GM18520 (cell line): ENCODE measurements around the gene FBXL16.
"Not testable (repeated sequence)": the region's sequence is repeated elsewhere in the genome, so short reads cannot be mapped to it uniquely, and the experiment has no call there.

Experiments
- ATAC-seq: cut with Tn5 transposase; IDR thresholded peaks from one replicate; pipeline ENCODE4 v1.9.1; 2021; ENCODE audit not compliant: unreplicated experiment

Gene FBXL16

DNA sequence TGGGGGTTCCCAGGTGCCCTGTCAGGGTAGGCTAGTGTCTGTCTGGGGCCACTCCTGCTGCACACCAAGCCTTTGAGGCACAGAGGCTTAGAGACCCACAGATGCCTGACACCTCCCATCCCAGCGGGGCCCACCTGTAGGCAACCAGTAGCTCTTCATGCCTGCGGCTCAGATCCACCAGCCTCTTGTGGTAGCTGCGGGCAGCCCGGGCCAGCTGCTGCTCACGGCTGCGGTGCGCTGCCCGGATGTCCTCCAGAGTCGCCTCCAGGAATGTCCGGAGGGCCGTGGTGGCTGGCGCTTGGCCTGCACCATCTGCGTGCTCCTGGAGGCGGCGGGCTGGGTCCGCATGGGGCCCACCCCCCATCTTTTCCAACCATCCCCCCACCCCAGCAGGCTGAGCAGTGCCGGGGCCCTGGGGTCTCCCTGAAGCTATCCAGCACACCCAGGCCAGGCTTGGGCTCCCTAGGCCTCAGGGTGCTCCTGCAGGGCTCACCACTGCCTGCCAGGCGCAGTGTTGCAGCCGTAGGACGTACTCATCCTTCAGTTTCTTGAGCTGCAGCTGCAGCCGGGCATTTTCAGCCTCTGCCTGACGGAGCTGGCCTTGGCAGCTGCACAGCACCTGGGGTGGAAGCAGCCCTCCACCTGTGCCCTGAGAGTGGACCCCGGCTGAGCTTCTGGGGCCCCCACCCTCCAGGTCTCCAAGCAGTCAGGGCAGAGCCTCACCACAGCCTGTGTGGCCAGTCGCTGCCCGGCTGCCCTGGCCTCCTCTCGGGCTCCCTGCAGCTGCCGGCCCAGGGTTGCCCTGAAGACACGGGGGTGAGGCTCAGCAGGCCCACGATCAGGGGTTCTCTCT is 18.8 kb upstream of the FBXL16 start:
- ATAC-seq, result no peak

DNA sequence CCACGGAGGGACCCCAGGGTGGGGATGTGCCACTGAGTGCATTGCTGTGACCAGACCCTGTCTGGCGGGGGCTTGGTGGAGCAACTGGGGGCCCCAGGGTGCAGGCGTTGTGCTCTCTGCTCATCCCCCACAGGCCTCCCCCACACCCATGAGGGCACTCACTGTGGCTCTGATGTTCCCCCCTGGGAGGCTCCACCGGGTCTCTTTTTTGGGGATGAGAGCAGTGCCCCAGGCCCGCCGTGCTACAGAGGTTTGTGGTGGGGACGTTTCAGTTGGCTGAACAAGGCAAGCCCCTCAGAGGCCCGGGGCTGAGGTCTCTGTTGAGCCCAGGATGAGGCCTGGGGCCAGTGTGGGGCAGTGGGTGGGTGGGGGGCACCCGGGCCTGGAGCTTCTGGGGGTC is 18.1 kb upstream of the FBXL16 start:
- no peak for ATAC-seq

DNA sequence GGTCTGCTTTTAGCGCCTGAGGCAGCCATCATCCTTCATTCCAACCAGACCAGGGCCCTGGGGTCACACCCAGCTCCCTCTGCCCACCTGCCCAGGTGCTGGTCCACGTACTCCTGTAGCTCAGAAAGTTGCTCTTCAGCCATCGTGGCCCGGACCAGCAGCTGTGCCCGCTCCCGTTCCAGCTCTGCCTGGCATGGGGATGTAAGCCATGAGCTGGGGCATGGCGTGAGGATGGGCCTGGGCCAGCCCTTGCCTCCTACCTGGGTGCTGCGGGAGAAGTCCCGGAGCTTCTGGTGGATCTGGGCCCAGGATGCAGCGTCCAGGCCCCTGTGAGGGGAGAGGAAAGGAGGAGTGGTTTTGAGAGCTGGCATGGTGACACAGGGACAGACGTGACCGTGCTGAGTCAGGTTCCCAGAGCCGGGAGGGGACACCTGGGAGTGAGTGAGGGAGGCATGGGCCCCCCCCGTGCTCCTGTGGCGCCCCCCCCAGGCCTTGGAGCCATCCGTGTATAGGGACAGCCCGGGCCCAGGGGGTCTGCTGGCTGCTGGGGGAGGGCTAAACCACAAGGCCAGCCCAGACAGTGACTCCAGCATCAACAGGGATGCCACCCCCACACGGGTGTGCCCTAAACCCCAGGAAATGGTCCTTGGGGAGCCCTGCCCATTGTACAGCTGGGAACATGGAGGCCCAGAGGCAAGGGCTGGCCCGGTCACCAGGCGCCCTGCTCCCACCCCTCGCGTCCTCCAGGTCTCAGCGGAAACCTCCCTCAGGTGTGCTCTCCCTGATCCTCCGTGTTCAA is 17.4 kb upstream of the FBXL16 start:
- ATAC-seq, result no peak

DNA sequence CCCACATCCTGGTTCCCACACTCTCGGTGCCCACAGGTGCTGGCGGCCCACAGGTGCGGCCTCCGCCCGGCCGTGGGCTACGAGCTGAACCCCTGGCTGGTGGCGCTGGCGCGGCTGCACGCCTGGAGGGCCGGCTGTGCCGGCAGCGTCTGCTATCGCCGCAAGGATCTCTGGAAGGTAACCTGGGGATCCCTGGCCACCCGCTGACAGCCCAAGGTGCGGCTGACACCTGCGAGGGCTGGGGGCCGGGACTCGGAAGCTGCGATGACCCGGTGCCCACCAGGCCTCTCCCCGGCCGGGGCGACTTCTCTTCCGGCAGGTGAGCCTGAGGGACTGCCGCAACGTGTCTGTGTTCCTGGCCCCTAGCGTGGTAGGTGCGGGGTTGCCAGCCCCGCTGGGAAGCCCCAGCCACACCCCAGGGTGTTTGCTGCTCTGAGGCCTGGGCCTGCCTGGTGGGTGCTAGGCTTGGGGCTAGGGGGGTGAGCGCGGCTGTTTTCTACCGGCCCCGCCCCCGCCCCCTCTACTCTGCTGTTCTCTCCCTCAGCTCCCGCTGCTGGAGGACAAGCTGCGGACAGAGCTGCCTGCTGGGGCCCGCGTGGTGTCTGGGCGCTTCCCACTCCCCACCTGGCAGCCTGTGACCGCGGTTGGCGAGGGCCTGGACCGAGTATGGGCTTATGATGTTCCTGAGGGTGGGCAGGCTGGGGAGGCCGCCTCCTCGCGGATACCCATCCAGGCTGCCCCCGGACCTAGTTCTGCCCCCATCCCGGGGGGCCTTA is 16.4 kb upstream of the FBXL16 start:
- ATAC-seq, result no peak

DNA sequence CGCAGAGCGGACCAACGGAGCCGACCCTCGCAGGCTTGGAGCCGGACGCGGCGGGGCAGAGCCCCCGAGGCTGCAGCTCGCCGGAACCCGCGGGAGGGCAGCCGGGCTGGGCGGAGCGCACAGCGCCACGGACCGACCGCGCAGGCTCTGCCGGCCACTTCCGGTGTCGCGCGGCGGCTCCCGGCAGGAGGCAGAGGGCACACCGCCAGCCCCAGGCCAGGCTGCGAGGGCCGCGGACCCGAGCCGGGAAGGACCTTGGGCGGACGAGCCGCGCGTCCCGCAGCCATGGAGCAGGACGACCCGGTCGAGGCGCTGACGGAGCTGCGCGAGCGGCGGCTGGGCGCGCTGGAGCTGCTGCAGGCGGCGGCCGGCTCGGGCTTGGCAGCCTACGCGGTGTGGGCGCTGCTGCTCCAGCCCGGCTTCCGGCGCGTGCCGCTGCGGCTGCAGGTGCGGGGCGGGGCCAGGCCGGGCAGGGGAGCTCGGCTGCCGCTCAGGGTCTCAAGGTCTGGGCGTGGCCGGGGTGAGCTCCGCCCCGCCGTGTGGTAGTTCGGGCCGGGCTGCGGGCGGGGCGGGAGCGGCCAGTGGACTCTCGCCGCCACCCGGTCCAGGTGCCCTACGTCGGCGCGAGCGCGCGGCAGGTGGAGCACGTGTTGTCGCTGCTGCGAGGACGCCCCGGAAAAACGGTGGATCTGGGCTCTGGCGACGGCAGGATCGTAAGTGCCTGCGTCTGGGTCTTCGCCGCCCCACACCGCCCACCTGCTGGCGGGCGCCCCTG is 15.6 kb upstream of the FBXL16 start, which contains the start of gene ANTKMT:
ANTKMT (plus strand) TSS at position 157 of the 775 bp plus-strand sequence; CDS start at position 286, 129 bp downstream.
- ATAC-seq, result peak; percentile 74

DNA sequence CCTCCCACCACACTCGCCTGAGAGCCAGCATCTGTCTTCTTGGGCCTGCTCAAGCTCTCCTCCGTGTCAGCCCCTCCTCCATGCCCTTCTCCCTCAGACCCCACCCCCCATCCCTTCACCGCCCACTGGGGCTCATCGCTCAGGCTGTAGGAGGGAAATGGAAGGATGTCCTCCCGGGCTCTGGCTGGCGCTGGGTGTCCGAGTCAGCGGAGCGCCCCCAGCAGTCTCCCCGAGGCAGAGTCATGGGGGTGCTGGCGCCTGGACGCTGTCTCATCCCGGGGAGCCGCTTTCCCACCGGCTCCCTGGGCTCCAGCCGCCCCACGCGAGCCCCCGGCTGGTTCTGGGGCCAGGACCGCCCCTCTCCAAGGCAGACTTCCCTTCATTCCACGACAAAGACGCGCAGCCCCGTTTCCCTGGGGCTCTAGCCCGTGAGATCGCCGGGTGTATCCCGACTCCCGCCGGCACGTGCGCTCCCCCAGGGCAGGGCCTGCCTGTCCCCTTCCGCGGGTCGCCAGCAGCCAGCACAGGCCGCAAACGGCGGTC is 14.9 kb upstream of the FBXL16 start:
- ATAC-seq, result no peak

DNA sequence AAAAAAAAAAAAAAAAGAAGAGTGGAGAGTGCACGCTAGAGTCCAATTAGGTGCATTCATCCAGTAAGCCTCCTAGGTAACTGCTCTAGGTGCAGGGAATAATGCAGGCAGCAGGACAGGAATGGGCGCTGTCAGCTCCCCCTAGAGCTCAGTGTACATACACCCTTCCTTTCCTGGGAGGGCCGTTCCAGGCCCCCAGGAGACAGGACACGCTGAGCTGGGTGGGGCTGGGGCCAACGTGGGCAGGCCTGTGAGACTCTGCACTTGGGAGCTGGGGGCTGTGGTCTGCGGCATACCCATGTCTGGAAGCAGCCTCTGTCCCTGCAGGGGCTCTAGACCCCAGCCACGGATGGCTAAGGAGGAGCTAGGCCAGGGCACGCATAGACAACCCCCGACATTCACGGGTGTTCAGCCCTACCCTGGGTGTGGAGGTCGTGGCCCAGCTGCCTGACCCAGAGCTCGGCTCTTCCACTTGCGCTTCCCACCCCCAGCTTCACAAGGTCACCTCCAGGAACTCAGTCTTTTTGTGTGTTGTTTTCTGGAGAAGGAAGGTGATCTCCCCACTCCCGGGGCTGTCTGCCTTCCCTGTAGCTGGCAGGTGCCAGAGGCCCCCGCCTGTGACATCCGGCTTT is 14.3 kb upstream of the FBXL16 start:
- ATAC-seq, result no peak

DNA sequence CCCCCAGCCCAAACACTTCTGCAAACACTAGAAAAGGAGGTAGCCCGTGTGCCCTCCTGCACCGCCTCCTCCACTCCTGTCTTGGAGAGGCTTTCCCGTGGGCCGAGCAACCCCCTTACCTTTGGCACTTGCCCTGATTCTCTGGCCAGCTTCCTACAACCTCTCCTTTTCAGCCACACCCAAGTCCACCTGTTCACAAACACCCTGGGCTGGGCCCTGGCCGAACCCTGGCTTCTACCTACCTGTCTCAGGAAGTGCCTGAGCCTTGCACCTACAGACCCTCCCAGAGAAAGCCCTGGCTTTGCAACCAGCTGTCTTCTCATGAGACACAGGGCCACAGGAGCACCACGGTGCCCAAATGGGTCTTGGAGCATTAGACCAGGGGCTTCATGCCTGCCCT is 13.3 kb upstream of the FBXL16 start:
- ATAC-seq, result no peak

DNA sequence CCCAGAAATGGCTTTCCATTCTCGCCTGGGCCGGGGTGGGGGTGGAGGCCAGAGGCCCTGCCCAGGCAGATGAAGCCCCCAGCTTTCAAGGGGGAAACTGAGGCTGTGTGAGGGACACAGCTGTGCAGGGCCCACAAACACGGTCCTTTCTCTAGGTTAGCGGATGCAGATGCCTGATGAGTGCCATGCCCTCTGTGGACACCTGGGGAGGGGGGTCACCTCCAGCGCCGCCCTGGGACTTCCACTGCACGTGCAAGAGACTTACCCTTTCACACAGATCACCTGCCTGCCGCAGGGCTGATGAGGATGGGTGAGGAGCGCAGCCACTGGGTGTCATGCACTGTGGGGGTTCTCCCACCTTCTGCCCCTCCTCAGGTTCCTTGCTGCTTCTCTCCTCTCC is 12.8 kb upstream of the FBXL16 start:
- no peak for ATAC-seq

DNA sequence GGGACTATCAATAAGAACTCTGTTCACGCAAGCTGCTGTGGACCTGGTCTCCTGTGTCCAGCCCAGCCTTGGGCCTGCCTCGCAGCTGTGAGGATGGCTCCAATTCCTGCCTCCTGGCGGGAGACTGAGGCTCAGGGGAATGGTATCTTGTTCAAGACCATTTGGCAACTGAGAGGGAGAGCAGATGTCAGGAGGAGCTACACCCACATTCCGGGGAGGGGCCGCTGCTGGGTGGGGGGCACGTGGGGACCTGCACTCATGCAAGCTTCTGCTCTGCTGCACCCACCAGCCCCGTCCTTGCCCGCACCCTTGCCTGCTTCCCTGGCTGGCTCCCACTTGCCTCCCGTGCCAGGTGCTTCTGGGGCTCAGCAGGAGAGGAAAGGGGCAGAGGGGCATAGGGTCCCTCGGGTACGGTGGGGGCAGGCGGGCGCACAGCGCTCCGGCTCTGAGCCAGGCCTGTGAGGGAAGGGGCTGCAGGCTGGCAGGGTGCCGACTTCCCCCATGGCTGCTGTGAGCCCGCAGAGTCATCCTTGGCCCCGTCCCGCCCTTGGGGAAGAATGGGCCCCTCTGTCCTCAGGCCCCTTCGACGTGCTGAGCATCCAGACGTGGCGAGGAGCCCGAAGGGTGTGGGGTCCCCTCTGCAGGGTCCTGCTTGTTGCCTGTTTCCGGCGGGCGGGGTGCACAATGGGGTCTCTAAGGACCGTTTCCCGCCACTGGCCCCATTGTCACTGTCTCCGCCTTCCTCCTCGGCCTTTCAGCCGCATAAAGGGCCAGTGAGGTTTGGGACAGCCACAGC is 12.0 kb upstream of the FBXL16 start:
- no peak for ATAC-seq

DNA sequence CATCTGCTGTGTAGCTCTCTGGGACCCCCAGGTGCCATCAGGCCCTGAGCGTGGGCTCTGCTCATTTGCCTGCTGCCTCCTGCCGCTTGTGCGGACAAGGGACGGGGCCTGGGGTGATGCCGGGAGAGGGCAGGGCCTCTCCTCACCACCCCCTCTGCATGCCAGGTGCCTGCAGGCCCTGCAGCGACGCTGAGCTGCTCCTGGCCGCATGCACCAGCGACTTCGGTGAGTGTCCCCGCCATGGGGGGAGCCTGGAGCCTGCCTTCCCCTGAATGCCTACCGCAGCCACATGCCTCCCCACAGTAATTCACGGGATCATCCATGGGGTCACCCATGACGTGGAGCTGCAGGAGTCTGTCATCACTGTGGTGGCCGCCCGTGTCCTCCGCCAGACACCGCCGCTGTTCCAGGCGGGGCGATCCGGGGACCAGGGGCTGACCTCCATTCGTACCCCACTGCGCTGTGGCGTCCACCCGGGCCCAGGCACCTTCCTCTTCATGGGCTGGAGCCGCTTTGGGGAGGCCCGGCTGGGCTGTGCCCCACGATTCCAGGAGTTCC is 11.2 kb upstream of the FBXL16 start:
- no peak for ATAC-seq

DNA sequence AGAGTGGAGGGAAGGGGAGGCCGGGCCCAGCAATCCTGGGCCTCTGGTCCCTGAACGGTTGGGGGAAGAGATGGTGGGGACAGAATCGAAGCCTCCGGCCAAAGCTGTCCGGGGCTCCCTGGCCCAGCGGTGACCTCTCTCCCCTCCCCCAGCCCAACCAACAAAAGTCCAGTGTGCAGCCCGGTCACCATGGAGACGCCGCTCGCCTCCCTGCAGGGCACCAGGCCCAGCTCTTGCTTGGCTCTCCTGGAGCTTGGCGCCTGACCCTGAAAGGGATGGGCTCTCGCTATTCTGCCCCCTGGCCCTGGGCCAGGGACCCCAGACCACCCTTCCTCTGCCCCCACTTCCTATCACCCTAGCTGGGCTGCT is 10.6 kb upstream of the FBXL16 start:
- no peak for ATAC-seq

DNA sequence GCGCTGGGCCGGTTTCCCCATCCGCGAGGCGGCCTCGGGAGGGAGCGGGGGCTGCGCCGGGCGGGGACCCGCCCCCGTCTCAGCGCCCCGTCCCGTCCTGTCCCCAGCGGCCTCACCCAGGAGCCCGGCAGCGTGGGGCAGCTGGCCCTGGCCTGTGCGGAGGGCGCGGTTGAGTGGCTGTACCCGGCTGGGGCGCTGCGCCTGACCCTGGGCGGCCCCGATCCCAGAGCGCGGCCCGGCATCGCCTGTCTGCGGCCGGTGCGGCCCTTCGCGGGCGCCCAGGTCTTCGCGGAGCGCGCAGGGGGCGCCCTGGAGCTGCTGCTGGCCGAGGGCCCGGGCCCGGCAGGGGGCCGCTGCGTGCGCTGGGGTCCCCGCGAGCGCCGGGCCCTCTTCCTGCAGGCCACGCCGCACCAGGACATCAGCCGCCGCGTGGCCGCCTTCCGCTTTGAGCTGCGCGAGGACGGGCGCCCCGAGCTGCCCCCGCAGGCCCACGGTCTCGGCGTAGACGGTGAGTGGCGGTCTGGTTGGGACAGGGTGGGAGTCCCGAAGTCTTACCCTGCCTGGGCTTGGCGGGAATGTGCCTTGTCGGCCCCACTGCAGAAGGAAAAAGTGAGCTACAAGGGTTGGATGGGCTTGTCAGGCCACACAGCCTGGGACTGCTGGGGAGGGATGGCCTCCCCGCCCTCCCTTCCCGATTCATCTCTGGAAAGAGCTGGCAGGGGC is 10.0 kb upstream of the FBXL16 start:
- no peak for ATAC-seq

DNA sequence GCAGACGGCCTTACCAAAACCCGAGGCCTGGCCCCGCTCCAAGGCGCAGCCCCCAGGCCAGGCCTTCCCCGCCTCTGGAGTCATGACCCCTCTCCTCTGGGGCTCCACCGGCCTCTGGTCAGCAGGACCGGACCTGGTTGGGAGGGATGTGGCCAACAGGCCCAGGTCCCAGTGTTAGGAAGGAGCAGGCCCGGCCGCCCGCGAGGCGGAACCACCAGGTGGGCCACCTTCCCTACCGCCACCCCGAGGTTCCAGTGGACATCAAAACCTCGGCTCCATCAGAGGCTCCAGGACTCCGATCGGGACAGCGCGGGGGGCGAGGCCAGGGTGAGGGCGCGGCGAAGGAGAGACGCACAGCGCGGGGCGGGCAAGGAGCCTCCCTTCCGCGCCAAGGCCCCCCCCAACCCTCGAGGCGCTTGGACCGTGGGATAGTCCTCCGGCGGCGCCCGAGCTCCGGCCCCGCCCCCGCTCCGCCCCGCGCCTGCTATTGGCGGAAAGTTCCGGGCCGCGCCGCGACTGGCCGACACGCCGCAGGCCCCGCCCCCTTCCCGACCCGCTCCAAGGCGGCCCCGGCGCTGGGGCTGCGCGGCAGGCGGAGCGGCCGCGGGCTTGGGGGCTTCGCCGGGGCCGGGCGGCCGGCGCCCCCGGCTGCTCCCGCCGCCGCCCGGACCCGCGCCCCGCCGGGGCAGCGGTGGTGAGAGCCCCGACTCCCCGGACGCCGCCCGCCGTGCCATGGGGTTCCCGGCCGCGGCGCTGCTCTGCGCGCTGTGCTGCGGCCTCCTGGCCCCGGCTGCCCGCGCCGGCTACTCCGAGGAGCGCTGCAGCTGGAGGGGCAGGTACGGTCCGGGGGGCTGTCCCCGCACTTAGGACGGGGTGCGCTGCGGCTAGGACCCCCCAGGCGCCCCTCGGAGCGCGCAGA is 9.2 kb upstream of the FBXL16 start, which contains the start of gene METRN:
METRN (plus strand) TSS at position 561 of the 919 bp plus-strand sequence; CDS start at position 733, 172 bp downstream.
- peak; percentile 59 for ATAC-seq

DNA sequence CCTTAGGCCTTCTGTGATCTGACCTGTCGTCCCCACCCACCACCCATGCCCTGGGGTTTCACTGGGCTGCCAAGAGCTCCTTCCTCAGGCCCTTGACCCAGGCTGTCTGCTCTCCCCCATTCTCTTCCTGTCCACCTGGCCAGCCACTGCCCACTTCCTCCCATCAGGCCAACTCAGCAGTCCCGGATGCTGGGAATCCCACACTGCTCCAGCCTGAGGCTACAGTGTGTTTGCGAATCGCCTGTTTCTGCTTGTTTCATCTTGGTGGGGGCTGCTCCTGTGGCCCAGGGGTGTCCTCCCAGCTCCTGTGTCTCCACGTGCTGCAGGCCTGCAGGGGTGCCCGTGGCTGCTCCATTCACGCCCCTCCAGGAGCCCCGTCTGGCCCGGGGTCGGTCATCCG is 8.5 kb upstream of the FBXL16 start:
- no peak for ATAC-seq

DNA sequence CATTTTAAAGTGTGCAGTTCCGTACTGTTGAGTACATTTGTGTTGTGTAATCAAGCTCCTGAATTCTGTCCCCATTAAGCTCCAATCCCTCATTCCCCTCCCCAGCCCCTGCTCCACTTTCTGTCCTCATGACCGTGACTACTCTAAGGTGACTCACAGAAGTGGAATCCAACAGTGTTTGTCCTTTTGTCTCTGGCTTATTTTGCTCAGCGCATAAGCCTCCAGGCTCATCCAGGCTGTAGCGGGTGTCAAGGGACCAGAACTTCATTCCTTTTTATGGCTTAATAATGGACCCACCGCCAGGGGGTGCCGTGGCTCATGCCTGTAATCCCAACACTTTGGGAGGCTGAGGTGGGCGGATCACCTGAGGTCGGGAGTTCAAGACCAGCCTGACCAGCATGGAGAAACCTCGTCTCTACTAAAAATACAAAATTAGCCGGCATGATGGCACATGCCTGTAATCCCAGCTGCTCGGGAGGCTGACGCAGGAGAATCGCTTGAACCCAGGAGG is 7.2 kb upstream of the FBXL16 start:
- ATAC-seq, result not testable (repeated sequence)
